HG02623 (cell line): ENCODE results near the gene IGF2BP2.
A peak's percentile ranks its signal among the peaks of the same experiment; 100 is the strongest.
"Not testable (repeated sequence)": the region's sequence is repeated elsewhere in the genome, so short reads cannot be mapped to it uniquely, and the experiment has no call there.

Source experiments
- ATAC-seq: cut with Tn5 transposase; IDR thresholded peaks from one replicate; pipeline ENCODE4 v1.9.1; 2021; ENCODE audit warnings: moderate library complexity; ENCODE audit not compliant: unreplicated experiment

Gene IGF2BP2

DNA sequence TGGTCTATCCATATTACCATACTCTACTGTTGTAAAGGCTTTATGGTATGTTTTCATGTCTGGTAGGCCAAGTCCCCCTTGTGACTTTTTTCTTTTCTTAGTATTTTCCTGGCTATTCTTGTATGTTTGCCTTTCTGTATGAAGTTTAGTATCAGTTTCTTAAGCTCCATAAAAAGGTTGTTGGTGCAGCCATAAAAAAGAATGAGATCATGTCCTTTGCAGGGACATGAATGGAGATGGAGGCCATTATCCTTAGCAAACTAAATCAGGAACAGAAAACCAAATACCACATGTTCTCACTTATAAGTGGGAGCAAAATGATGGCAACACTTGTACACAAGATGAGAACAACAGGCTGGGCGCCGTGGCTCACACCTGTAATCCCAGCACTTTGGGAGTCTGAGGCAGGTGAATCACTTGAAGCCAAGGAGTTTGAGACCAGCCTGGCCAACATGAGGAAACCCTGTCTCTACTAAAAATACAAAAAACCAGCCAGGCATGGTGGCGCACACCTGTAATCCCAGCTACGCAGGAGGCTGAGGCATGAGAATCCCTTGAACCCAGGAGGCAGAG, 13.7 kb upstream of the IGF2BP2 start:
- ATAC-seq = not testable (repeated sequence)

GRCh38 chr3:185837414-185837813, 12.6 kb upstream of the IGF2BP2 start:
- ATAC-seq = no peak

DNA sequence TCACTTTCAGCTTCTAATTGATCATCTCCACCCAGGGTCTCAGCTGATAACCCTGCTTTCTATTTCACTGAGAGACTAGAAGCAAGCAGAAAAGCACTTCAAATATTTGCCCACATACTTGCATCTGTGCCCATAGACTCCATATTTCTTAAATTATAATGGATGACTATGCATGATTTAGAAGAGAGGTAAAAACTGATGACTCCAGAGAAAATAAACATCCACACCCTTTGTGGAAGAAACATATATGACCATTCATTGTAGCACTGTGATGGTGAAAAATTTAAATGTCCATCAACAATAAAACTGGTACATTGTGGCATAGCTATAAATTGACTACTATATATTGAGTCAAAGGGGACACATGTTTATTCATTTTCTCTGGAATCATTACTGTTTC, 7.1 kb upstream of the IGF2BP2 start:
- ATAC-seq = no peak

DNA sequence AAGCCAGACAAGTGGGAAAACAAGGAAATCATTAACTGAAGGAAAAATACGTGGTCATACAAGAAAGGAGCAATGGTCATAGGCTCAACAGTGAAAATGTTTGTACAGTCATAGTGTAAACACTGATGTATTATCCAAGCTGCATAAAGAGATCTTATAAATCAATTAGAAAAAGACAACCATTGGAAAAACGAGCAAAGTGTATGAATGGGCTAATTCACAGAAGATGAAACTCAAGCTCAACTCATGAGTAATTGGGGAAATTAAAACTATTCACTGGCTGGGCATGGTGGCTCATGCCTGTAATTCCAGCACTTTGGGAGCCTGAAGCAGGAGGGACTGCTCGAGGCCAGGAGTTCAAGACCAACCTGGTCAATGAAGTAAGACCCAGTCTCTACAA, 6.4 kb upstream of the IGF2BP2 start:
- ATAC-seq = no peak

DNA sequence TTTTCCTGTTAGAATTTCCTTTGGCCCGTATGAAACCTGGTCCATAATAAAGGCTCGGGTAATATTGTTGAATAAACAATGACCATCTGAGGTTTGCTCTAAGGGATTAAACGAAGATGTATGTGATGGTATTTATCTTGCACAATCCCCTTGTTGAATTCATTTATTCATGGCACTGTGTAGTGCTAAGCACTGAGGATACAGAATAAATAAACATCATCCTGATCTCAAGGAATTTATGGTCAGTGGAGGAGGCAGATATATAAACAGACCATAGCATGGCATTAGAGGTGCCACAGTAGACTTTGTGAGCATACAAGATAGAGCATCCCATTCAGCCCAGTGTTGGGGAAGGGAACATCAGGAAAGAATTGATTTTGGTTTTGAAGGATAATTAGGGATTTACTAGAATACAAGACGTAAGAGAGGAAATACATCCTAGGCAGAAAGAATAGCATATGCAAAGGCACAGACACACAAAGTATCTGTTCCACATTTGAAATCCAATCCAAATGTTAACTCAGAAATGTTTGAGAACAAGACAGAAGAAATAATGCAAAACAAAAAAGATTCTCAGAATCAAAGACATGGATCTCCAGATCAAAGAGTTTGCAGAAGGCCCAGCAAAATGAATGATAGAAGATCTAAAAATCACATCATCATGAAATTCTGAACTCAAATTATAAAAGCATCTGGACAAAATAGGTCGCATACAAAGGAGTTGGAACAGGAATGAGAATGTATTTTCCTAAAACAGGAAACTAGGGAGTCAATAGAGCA, 5.4 kb upstream of the IGF2BP2 start:
- no peak for ATAC-seq

- ATAC-seq = no peak
Measured at GRCh38 chr3:185828755-185829154, 3.9 kb upstream of the IGF2BP2 start.

- ATAC-seq = no peak
Measured at GRCh38 chr3:185827595-185828344, 2.9 kb upstream of the IGF2BP2 start.

GRCh38 chr3:185825639-185826481, 1.0 kb upstream of the IGF2BP2 start:
- peak; percentile 23 for ATAC-seq

DNA sequence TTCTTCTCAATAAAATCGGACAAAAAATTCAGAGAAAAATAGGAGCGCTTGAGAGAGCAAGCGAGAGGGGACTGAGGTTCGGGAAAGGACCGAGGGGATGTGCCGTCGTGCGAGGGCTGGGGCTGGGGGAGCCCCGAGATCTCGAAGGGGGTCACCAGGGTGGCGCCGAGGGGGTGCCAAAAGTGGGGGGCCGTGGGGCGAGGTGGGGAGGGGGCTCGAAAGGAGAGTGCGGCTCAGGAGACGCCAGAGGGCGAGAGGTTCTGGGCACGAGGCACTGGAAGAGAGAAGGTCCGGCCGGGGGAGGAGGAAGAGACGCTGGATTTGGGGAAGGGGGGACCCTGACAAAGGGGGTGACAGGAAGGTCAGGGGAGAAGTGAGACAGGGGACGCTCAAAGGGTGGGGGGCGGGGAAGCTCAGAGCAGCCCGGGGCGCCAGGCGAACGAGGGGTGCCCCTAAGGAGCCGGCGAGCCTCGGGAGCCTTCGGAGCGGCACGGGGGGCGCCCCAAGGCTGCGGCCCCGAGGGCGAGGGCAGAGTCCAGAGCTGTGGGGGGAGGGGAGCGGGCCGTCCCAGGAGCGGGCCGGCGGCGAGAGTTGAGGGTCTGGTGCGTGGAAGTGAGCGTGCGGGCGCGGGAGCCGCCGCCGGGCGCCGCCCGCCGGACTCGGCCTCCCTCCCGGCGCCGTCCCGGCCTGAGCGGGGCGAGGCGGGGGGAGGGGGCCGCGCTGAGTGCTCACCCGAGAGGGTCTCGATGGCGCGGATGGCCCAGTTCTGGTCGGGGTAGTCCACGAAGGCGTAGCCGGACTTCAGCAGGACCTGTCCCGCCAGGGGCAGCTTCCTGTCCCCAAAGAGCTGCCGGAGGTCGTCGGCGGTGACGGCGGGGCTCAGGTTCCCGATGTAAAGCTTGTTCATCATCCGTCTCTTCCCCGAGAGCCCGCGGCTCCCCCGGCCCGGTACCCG, 514 bp downstream of the IGF2BP2 start:
- no peak for ATAC-seq

- ATAC-seq = no peak
Measured at GRCh38 chr3:185823078-185824044, 1.5 kb downstream of the IGF2BP2 start.

DNA sequence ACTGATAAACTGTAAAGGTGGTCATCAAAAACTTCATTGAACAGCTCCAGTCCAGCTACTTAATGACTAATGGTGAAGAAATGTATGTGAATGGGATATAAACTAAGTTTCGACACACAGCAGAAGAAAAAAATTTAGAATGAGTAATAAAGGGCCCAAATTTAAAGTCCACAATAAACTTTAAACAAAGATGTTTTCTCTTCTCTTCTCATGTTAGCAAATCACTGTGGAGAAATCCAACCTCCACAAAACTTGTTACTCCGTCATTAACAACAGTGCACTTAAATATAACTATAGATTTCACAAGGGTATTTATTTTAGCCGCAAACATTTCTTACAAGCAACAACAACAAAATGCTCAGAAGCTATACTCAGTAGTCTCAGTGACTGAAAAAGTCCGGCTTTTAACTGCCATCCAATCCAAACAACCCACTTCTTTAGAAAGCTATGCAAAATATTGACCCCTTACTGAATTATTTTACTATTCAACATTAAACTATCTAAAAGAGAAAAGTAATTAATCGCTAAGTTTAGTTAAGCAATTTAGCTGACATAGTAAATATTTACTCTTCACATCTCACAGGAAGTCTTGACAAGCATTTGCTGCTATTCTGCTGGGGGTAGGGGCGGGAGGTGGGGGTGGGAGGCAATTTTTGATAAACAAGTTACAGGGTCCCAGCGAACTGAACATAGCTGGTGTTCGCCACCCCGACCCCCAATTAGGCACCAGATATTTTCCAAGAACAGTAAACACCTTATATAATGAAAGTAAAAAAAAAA, 2.4 kb downstream of the IGF2BP2 start:
- ATAC-seq = no peak

- no peak for ATAC-seq
Measured at GRCh38 chr3:185820973-185821758, 3.7 kb downstream of the IGF2BP2 start.

GRCh38 chr3:185818267-185818875, 6.5 kb downstream of the IGF2BP2 start:
- ATAC-seq = no peak

DNA sequence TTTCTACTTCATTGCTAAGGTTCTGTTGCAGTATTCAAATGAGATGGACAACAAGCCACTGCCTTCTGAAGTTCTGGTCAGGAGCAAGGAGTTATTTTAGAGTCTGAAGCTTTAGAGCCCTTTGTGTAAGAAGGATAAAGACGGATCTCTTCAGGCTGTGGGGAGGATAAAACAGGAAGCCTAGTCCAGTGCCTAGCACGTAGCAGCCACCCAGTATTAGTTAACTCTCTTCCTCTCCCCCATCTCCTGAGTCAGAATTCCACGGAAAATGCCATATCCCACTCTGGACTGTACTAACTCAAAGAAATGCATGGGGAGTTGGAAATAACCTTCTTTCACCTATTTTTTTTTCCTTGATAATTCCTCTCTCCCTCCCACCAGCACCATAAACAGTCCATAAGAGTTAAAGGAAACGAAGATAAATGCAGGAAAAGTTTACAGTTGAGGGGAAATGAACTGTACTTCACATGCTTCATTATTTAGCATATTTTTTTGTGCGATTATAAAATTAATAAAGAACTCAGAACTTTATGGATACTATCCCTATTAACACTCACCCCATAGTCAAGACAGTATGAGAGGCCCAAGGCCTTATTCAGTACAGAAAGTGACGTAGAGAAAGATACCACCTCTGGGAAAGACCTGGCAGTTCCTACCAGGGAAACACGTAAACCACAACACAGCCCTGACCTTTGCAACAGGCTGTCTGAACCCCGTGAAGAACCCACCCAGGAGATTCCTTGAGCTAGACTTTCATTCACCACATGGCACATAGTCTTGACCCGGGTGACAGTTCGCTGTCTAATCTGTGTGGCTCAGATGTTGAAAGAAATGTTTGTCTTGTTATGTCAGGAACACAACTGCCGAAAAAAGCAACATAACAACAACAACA, 9.2 kb downstream of the IGF2BP2 start:
- no peak for ATAC-seq

GRCh38 chr3:185813691-185814215, 11.1 kb downstream of the IGF2BP2 start:
- no peak for ATAC-seq

DNA sequence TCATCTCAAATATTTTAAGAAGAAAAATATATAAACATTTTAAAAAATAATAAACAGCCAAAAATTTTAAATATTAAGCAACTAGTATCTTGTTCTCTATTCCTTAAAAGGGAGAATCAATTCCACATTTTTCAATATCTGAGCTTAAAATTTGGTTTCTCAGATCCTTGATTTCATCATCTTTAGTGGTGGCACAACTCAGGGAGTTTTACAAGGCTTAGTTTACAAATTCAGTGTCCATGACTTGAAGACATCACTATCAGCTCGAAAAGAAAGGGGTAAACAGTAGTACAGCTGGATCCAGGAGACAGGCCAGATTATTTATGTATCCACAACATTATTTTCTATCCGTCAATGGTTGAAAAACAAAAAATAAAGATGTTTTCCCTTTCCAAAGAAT, 11.6 kb downstream of the IGF2BP2 start:
- ATAC-seq = no peak
